Prostate gland (tissue), 2 donors: Measurements from ENCODE around the gene KLHL7. TPM values are rescaled to one million over a fixed set of nuclear protein-coding genes. Genes with fewer than 3 reads are reported as not detected.

ENCODE experiments used
- DNase-seq: peaks from one replicate; pipeline ENCODE4 v3.0.0-alpha.2; 2019; ENCODE audit warnings: low spot score
- H3K27ac ChIP-seq, 2 donors: fragments of 200-600 bp; sonication (generic); 2 replicates each; pipeline ENCODE4 v1.5.1; 2017 to 2019
- H3K27me3 ChIP-seq: fragments of 200-600 bp; sonication (generic); replicated peaks from 2 replicates; pipeline ENCODE4 v1.5.1; 2019; ENCODE audit not compliant: insufficient read depth
- H3K36me3 ChIP-seq, 2 donors: fragments of 200-600 bp; sonication (generic); 1 replicate in 1 of 2; 2 replicates in 1 of 2; pipeline versions ENCODE4 v1.5.1 to v1.8.1; 2017 to 2019
- H3K4me1 ChIP-seq: fragments of 200-600 bp; sonication (generic); replicated peaks from 2 replicates; pipeline ENCODE4 v1.5.1; 2019
- H3K4me3 ChIP-seq, 2 donors: fragments of 200-600 bp; sonication (generic); 2 replicates each; pipeline ENCODE4 v1.5.1; 2017 to 2019
- H3K9me3 ChIP-seq: fragments of 200-600 bp; sonication (generic); 2 replicates; pipeline ENCODE4 v1.5.1; 2017
- POLR2A ChIP-seq: fragments of 450-650 bp; IDR thresholded peaks from one replicate; pipeline ENCODE4 v1.6.1; 2016; ENCODE audit warnings: antibody characterized with exemption, mild to moderate bottlenecking
- POLR2AphosphoS5 ChIP-seq: sonication (generic); formaldehyde crosslinking; IDR thresholded peaks from one replicate; pipeline ENCODE4 v1.6.1; 2017; ENCODE audit warnings: antibody characterized with exemption
- WGBS: methylation state at CpG from one replicate; pipeline ENCODE4 v1.1.5; 2018; 5-methylcytosine and 5-hydroxymethylcytosine counted together
- intact Hi-C: fragments of 100-400 bp; cut with DNase I; formaldehyde crosslinking; loops from one replicate; pipeline ENCODE4 v1.14.2; 2022
- total RNA-seq, 2 donors: library from RNA; depleted of rRNA; stranded (reverse); fragments of >200 nt; gene quantifications; one replicate each; pipeline ENCODE4 v1.1.0, GENCODE V29; 2016
- TF ChIP-seq, protein P1 (sequence below), 4 experiments: fragments of 200-600 bp in 2 of 4; fragments of 450-650 bp in 2 of 4; sonication (generic) in 2 of 4; IDR thresholded peaks; 1 replicate in 3 of 4; 2 replicates in 1 of 4; pipeline ENCODE4 v1.5.1; 2016 to 2019; ENCODE audit warnings: antibody characterized with exemption in 4 of 4, mild to moderate bottlenecking in 2 of 4, moderate library complexity in 2 of 4

The KLHL7 gene
- total RNA-seq, 2 donors from 2014 or later: 18.1 to 67.7 TPM

- Histone ChIP-seq H3K27ac (peak within 1 kb of the TSS; percentile 82 to 85), H3K4me1 (no peaks in the 10 kb centered on the region), H3K9me3 (no peaks in the 10 kb centered on the region), H3K27me3 (no peaks in the 10 kb centered on the region), H3K4me3 (peak within 1 kb of the TSS; percentile 68 to 71), H3K36me3 (no peaks in the 10 kb centered on the region)
- TF ChIP-seq POLR2A (peak; percentile 66), POLR2AphosphoS5 (peak; percentile 95)
- TF ChIP-seq, protein P1, sequence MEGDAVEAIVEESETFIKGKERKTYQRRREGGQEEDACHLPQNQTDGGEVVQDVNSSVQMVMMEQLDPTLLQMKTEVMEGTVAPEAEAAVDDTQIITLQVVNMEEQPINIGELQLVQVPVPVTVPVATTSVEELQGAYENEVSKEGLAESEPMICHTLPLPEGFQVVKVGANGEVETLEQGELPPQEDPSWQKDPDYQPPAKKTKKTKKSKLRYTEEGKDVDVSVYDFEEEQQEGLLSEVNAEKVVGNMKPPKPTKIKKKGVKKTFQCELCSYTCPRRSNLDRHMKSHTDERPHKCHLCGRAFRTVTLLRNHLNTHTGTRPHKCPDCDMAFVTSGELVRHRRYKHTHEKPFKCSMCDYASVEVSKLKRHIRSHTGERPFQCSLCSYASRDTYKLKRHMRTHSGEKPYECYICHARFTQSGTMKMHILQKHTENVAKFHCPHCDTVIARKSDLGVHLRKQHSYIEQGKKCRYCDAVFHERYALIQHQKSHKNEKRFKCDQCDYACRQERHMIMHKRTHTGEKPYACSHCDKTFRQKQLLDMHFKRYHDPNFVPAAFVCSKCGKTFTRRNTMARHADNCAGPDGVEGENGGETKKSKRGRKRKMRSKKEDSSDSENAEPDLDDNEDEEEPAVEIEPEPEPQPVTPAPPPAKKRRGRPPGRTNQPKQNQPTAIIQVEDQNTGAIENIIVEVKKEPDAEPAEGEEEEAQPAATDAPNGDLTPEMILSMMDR (IDR thresholded peaks at IDR 0.05): peak in 1 of 4 experiments; percentile 14
- WGBS: under 1% methylated on average over 63 of the region's 63 CpGs
- DNase-seq: peak; percentile 91
- intact Hi-C loops: loop anchor here (2.0 to 5.0 kb wide), 2 partner anchors 77 to 350 kb away; partner anchors contain the start of genes KLHL7 and TRA2A
These were observed 76.3 kb downstream of the KLHL7 start, which contains the start of gene NUP42 for GRCh38 chr7:23181684-23182553. TSS of gene NUP42 (plus strand) at chr7:23182048. CDS start at chr7:23182086, 38 bp downstream.

GRCh38 chr7:23183279-23184012 is 77.9 kb downstream of the KLHL7 start:
- TF ChIP-seq POLR2AphosphoS5 (no peak), POLR2A (no peak)
- H3K36me3 ChIP-seq: no peaks in the 10 kb centered on the region
- intact Hi-C loops: loop anchor here (2.0 to 5.0 kb wide), 2 partner anchors 79 to 349 kb away; partner anchors contain the start of genes KLHL7 and TRA2A
- no peak for DNase-seq
- WGBS: 93% methylated on average over 20 of the region's 20 CpGs
- no peaks in the 10 kb centered on the region for H3K4me1 ChIP-seq
- no peaks in the 10 kb centered on the region for H3K9me3 ChIP-seq
- H3K27ac ChIP-seq: no peak overlapping the region
- H3K27me3 ChIP-seq: no peaks in the 10 kb centered on the region
- no peak overlapping the region for H3K4me3 ChIP-seq

DNA sequence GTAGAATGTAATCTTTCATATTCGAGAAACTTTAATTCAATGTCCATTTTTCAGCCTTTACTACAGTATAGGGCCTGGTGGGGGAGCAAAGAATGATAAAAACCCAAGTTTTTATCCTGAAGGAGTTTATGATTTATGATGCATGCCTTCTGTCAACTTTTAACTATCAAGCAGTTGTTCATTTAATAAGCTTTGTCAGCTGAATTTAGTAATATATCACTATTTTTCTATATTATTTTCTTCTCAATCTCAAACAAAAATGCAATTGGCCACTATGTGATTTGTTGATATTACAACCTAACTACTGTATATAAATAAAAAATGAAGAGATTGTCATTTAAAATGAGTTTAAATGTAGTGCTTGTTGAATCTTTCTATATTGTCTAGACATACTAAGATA is 78.7 kb downstream of the KLHL7 start:
- no peak for DNase-seq
- intact Hi-C loops: loop anchor here (5.0 kb wide), 1 partner anchor 348 kb away; the partner anchor contains the start of gene TRA2A
- Histone ChIP-seq H3K4me1 (no peaks in the 10 kb centered on the region), H3K36me3 (no peaks in the 10 kb centered on the region), H3K4me3 (no peak overlapping the region), H3K27me3 (no peaks in the 10 kb centered on the region), H3K9me3 (no peaks in the 10 kb centered on the region), H3K27ac (no peak overlapping the region)
- WGBS: 86% methylated on average over 1 of the region's 1 CpG
- no peak for TF ChIP-seq POLR2AphosphoS5
- TF ChIP-seq, protein P1 (IDR thresholded peaks at IDR 0.05): no peak
- no peak for TF ChIP-seq POLR2A

GRCh38 chr7:23184709-23185359 is 79.2 kb downstream of the KLHL7 start:
- H3K4me3 ChIP-seq: no peak overlapping the region
- intact Hi-C loops: loop anchor here (5.0 kb wide), 1 partner anchor 347 kb away; the partner anchor contains the start of gene TRA2A
- H3K9me3 ChIP-seq: no peaks in the 10 kb centered on the region
- no peaks in the 10 kb centered on the region for H3K27me3 ChIP-seq
- peak; percentile 28 for DNase-seq
- no peak overlapping the region for H3K27ac ChIP-seq
- no peaks in the 10 kb centered on the region for H3K36me3 ChIP-seq
- H3K4me1 ChIP-seq: no peaks in the 10 kb centered on the region
- WGBS: 65% methylated on average over 4 of the region's 4 CpGs
- TF ChIP-seq POLR2AphosphoS5 (no peak), POLR2A (no peak)
- TF ChIP-seq, protein P1 (IDR thresholded peaks at IDR 0.05): peak in 3 of 4 experiments; percentile 35 to 45 (median 38)

GRCh38 chr7:23185980-23186379 is 80.4 kb downstream of the KLHL7 start:
- Histone ChIP-seq H3K4me3 (no peak overlapping the region), H3K9me3 (no peaks in the 10 kb centered on the region), H3K4me1 (no peaks in the 10 kb centered on the region), H3K36me3 (no peaks in the 10 kb centered on the region), H3K27me3 (no peaks in the 10 kb centered on the region), H3K27ac (no peak overlapping the region)
- intact Hi-C loops: no loop called here
- 43% methylated on average over 1 of the region's 1 CpG for WGBS
- TF ChIP-seq POLR2AphosphoS5 (no peak), POLR2A (no peak)
- TF ChIP-seq, protein P1 (IDR thresholded peaks at IDR 0.05): no peak
- no peak for DNase-seq
